ENCODE results near the gene ADD3.
"Not testable (repeated sequence)": the region's sequence is repeated elsewhere in the genome, so short reads cannot be mapped to it uniquely, and the experiment has no call there.

Gene ADD3

DNA sequence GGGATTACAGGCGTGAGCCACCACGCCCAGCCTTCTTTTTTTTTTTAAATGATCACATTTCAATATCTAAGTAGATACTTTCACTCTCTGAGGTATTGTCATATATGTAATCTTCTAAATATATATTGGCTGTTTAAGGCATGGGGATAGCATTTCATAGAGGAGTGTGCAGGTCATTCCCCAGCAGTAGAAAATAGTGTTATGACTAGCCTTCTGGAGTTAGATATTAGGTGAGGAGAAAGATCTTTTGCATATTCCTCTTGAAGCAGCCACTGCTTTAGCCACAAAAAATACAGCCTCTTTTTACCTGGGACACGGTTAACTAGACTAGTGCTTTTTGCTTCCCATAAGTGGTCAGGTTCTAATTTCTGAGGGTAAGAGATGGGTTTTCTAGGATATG lies 28.9 kb downstream of the ADD3 start:
- no peak for DNase-seq

DNA sequence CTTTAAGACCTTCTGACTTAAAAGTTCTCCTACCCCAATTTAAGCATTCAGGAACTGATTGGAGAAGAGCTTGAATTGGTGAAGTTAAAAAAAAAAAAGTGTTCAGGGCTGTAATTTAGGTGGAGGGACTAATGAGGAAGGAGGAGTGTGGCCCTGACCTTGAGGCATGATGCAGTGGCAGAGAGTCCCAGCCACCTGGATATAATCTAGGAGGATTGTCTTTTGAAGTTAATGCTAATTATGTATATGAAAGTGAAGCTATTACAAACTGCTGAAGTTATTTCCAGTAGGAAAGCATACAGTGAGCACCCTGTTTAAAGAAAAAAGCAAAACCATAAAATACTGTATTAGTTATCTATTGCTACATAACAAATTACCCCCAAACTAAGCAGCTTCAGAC lies 31.5 kb downstream of the ADD3 start:
- DNase-seq, result no peak

DNA sequence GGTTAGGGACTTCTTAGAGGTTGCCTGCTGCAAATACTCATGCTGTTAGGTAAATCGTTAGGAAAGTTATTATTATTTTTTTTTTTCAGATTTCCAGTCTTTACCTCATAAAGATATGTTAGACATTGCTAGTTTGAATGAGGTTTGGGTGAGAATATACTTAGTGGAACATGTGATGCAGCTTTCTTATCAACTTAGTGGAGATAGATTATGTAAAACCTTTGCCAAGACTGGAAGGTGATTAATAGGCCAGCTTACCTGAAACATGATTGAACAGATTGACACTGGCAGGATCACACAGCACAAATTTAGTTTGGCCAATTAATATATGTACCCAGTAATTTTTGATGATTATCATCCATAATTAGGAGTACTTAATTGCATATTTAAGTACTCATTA lies 32.3 kb downstream of the ADD3 start:
- DNase-seq, result no peak

DNA sequence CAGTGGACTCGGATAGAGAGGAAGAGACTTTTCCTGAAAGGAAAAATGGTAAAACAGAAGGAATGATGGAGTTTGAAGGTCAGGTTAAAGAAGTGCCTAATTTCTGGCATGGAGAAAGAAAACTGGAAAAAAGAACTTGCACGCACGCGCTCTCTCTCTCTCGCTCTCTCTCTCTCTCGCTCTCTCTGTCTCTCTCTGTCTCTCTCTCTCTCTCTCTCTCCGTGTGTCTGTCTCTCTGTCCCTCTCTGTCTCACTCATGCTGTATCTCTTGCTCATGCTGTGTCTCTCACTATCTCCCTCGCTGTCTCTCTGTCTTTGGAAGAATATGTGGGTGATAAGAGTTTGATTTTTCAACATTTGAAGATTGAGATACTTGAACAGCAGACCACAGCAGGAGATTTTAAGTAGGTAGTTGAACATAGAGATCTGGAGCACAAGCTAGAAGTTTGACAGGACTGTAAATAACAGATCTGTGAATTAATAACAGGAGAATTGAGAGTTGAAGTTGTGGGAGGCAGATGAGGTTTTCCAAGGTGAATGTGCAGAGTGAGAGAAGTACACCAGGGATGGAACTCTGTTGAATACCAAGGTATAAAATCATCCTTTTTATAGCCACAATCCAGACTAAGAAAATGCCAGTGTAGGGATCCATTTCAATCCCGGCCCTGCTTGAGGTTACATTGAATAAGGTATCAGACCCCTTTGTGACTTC lies 33.1 kb downstream of the ADD3 start:
- DNase-seq, result no peak

DNA sequence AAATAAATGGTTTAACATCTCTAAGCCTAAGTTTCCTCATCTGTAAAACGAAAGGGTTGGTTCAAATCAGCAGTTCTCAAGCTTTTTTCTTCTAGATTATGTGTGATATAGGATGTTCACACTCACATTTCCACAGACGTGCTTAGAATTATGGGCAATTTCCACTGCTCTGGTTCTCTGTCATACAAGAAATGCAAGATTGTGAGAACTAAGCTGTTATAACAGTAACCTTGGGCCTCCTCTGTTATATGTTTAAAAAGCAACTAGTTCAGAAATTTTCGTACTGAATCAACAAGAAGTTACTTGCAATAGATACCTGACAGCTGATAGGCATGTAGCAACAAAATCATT lies 33.7 kb downstream of the ADD3 start:
- no peak for DNase-seq

DNA sequence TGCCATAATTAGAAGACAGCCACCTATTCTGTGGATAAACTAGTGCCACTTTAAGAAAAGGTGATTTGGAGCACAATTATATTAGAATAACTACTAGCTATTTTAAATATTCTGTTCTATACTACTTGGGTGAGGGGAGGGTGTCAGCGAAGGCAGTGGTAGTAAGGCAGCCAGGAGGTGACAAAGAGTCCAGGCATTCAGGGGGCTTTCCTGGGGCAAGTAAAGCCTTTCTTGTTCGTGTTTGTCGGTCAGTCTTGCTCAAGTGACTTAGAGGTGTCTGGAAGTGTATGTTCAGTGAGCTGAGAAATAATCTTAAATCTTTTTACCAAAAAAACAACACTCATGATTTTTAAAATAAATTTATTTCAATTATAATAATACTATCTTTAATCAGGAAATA lies 34.4 kb downstream of the ADD3 start:
- DNase-seq, result no peak

DNA sequence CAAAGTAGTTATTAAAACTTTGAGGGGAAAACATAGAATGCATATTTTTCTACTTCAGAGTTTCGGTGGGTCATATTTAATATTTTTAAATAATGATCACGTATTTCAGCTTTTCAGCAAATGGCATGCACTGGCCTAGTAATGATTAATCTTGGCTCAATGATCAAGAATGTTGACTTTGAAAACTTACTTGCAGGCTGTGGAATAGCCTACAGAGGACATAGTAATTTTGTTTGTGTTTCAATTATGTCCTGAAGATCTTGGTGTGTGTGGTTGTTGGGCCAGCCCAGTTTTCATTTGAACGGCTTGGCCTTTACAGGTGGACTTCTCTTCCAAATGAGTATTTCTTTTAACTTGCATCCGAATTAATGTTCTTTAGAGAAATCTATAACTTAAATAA lies 35.1 kb downstream of the ADD3 start:
- DNase-seq, result no peak

DNA sequence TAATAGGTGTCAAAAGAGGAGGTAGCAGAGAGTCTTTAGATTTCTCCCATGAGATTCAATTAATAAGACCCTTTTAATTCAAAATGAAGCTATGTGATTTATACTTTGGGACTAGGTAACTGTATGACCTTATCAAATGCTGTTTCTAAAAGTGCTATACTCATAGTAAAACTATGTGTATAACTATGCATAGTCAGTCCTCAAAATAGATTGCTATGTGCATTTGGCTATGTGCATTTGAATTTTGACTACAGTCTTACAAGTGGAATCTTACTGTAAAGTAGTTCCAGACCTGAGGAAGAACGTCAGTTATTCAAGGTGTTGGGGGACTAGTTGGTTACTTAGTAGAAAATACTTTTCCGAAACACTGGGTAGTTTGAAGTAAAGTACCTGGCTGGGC lies 36.9 kb downstream of the ADD3 start:
- no peak for DNase-seq

DNA sequence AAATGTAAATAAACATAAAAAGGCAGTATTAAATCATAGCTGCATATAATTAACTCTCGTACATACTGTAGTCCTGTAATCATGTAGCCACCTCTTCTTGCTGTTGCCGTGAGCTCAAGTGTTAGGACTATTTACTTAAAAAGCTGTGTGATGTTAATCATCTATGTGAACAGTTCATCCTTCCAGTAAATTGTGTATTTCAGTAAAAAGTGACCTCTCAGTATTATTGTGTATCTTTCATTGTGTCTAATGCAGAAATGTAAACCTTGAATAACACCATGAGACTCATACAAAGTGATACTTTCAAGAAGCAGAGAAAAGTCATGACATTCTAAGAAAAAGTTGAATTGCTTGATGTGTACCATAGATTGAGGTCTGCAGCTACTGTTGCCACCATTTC lies 38.0 kb downstream of the ADD3 start:
- no peak for DNase-seq

DNA sequence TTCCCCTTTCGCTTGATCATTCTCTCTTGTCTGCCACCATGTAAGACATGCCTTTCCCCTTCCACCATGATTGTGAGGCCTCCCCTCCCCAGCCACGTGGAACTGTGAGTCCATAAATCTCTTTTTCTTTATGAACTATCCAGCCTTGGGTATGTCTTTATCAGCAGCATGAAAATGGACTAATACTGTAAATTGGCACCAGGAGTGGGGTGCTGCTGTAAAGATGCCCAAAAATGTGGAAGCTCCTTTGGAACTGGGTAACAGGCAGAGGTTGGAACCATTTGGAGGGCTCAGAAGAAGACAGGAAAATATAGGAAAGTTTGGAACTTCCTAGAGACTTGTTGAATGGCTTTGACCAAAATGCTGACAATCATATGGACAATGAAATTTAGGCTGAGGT lies 40.4 kb downstream of the ADD3 start:
- DNase-seq, result not testable (repeated sequence)

DNA sequence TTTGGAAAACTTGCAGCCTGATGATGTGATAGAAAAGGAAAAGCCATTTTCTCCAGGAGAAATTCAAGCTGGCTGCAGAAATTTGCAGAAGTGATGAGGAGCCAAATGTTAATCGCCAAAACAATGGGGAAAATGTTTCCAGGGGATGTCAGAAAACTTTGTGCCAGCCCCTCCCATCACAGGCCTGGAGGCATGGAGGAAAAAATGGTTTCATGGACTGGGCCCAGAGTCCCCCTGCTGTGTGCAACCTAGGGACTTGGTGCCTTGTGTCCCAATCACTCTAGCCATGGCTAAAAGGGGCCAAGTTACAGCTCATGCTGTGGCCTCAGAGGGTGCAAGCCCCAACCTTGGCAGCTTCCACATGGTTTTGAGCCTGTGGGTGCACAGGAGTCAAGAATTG lies 41.0 kb downstream of the ADD3 start:
- no peak for DNase-seq

DNA sequence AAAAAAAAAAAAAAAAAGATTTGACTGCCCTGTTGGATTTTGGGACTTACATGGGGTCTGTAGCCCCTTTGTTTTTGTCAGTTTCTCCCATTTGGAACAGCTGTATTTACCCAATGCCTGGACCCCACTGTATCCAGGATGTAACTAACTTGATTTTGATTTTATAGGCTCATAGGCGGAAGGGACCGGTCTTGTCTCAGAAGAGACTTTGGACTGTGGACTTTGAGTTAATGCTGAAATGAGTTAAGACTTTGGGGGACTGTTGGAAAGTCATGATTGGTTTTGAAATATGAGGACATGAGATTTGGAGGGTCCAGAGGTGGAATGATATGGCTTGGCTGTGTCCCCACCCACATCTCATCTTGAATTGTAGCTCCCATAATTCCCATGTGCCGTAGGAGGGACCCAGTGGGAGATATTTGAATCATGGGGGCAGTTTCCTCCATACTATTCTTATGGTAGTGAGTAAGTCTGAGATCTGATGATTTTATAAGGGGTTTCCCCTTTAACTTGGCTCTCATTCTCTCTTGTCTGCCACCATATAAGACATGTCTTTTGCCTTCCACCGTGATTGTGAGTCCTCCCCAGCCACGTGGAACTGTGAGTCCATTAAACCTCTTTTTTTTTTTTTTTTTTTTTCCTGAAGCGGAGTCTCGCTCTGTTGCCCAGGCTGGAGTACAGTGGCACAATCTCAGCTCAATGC lies 42.3 kb downstream of the ADD3 start:
- DNase-seq, result not testable (repeated sequence)

DNA sequence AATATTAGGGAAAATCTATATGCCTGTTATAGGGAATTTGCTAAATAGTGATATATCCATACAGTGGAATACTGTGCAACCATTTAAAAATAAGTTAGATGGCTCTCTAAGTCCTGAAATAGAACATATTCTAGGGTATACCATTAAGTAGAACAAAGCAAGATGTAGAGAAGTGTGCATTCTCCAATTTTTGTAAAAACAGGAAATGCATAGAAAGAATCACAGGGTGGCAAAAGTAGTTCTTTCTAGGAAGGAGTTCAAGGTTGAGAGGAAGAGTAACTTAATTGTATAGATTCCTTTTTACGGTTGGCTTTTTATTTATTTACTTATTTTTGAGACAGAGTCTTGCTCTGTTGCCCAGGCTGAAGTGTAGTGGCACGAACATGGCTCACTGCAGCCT lies 43.7 kb downstream of the ADD3 start:
- no peak for DNase-seq

DNA sequence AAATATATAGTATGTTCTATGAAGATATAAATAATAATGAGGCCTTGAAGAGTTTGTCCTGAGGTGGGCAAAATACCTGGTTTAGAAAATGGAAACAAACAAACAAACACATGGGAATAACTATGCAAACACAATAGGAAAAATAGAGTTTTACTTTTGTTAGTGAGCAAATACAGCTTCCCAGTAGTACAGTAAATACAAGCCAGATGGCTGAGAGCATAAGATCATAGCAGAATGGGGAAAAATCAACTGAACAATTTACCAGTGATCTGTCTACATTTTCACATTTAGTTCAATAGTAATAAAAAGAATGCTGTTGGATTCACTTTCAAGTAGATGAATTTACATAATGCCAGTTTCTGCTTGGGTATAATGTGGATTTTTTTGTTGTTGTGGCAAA lies 45.1 kb downstream of the ADD3 start:
- DNase-seq, result no peak

DNA sequence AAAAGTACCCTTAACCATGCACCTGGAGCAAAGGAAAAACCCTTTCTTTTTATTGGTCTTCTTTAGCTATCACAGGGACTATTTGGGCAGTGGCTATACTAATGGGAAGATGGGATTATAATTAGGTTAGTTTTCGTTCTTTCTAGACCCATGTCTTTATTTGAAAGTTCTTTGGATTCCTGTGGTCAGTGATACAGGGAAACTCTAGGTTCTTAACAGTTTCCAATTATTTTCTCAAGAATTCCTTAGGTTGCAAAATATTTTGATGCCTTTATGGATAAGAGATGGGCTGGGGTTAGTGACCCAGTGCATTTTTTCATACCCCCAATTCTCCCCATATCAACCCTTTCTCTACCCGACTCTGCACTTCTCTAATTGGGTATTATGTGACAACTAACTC lies 49.0 kb downstream of the ADD3 start:
- DNase-seq, result no peak

DNA sequence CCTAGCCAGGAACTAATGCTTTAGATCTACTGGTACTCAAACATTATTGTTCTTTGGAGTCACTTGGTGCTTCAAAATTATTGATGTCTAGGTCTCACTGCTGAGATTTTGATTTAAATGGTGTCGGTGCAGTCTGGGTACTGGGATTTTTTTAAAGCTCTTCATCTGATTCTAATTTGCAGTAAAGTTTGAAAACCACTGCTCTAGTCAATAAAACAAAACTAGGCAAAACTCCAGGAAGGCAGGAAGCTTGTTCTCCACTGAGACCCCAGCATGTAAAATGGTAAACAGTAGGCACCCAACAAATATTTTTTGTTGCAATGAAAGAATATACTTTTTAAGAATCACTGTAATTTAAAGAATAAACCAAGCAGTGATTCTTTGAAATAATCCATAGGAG lies 49.7 kb downstream of the ADD3 start:
- DNase-seq, result no peak

DNA sequence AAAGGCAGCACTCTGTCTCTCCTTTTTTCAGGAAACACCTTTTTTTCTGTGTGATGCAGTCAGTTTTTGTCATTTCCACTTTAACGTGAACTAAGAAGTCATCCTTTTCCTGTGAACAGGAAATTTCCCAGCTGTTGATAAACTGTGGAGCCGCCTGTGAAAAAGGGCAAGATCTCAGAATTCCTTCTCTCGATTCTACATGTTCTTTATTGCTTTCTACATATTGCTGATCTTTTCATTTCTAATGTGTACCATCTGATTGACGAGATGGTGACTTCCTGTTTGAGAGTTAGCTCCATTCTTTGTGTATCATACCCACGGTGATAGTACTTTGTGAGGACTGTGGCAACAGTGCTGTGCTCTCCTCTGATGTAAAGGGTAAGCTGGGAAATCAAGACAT lies 50.4 kb downstream of the ADD3 start:
- no peak for DNase-seq

DNA sequence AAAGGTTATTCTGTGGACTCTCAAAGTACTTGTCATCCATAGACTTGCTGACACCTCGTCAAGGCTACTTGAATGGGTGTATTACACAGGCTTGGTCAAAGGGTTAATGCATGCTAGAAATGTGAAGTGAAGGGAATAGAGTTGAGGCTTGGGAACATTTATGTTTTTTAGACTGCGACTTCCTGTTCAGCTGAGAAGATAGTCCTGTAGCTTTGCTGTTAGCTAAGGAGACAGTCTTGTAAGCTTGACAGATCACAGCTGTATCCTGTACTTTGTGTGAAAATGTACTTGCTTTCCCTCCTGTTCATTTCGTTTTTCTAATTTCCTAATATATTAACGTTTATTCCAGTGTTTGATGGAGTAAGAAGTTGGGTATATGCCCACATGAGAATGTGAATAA lies 52.1 kb downstream of the ADD3 start:
- DNase-seq, result no peak

DNA sequence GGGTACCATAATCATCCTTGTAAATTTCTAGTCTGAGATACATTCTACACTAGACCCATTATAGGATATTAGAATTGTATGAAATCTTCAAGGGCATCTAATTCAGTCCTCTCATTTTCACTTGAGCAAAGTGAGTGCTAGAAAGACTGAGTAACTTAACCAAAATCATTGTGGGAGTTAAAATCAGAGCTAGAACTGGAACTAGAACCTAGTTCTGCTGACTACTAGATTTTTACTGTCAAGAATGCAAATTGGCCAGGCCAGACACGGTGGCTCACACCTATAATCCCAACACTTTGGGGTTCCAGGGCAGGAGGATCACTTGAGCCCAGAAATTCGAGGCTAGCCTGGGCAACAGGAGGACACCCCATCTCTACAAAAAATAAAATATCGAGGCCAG lies 53.9 kb downstream of the ADD3 start:
- no peak for DNase-seq

DNA sequence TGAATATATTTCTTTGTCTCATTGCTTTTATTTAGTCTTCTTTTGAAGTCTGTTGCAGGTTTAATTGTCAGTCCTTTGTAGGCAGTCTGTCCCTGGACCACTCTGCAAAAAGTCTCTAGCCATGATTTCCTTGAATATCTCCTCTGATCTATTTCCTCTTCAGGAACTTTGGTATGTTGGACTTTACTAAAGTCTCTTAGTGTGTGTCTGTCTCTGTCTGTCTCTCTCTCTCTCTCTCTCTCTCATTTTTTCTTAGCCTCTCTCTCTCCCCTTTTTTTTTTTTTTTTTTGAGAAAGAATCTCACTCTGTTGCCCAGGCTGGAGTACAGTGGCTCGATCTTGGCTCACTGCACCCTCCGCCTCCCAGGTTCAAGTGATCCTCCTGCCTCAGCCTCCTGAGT lies 57.5 kb downstream of the ADD3 start:
- no peak for DNase-seq

DNA sequence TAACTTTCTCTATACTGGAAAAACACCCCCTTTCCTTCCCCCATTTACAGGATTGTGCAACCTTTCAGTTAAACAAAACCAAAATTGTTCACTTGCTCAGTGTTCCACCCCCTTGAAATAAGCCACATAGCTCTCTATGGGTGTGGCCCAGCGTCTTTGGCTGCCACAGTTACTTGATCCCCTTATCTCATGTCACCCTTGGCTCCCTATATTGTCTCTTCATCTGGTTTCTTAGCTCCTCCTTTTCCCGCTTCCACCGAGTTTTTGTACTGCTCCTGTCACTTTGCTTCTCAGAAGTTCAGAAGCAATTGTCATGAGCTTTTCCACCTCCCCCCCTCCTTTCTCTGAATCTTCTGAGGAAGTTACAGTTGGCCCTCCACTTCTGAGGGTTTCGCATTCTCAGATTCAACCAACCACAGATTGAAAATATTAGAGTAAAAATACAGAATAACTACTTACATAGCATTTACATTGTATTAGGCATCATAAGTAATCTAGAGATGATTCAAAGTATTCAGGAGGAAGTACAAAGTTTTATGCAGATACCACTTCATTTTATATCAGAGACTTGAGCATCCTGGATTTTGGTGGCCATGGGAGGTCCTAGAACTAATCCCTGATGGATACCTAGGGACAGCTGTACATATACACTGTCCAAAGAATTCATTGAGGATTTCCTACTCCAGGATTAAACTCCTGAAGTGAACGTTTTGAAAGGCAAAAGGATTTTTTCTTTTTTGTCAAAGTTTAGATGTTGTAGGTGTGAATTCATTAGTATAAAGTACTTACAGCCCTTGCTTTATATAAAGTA lies 60.4 kb downstream of the ADD3 start:
- DNase-seq, result no peak

DNA sequence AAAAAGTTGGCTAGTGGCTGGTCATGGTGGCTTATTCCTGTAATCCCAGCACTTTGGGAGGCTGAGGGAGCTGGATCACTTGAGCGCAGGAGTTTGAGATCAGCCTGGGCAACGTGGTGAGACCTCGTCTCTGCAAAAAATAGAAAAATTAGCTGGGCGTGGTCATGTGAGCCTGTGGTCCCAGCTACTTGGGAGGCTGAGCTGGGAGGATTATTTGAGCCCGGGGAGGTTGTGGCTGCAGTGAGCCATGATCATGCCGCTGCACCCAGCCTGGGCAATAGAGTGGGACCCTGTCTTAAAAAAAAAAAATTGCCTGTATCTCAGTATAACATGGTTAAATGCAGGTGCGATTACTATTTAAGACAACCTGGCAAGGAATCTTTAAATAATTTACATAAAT lies 61.0 kb downstream of the ADD3 start:
- no peak for DNase-seq

DNA sequence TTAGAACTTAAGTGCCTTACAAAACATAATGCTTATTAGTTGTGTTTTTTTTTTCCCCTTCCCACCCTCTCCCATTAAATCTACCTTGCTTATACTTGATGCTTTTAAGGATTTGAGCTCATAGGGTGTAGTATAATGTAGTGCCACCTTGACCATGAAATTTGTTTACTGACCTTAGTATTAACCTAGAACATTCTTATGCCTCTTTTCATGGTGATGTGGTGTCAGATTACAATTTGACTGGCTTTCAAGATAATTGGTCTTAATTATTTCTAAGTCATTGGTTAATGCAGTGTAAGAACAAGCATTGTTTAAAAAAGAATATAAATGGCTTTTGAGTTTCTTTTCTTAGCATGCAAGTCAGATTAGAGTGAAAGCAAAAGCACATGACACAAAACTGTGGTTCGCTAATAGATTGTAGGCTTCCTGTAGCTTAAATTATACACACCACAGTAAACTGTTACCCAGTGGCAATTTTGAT lies 61.8 kb downstream of the ADD3 start:
- no peak for DNase-seq

DNA sequence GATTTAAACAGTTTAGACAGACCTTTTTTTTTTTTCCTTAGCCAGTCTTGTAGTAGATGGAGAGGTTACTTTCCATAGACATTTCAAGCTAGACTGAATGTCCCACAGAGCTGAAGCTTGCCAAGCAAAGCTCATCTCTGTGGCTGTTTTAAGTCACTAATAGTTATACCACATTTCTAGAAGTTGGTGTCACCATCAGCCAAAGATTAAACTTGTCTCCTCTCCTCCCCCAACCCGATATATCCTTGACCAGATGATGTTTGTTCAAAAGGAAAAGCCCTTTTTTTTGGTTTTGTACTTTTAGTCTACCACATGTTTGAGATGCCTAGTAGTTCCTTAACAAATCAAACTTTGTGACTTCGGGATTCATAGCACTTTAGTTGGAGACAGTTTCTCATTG lies 66.1 kb downstream of the ADD3 start:
- no peak for DNase-seq

Measured in NCI-H2107 (cell line).